Measurements from ENCODE around the gene RNF208.

DNA sequence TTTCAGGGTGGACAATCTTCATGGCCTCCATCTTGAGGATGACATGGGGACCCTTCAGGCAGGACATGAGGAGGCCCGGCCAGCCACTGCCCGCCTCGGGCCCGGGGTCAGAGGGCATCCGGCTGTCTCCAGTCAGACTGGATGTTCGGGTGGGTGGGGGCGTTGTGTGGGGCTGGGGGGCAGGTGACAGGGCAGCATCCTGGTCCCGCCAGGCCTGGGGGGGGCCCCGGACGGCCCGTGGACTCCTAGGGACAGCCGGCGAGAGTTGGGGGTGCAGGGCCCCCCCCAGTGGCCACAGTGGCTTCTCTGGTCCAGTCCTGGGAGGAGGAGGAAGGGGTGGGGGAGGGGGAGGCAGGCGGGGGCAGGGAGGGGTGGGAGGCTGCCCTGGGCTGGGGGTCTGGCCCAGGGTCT is 940 bp downstream of the RNF208 start:
- TF ChIP-seq POLR2AphosphoS5 (IDR thresholded peaks at IDR 0.05) = no peak
- TF ChIP-seq, protein P1, sequence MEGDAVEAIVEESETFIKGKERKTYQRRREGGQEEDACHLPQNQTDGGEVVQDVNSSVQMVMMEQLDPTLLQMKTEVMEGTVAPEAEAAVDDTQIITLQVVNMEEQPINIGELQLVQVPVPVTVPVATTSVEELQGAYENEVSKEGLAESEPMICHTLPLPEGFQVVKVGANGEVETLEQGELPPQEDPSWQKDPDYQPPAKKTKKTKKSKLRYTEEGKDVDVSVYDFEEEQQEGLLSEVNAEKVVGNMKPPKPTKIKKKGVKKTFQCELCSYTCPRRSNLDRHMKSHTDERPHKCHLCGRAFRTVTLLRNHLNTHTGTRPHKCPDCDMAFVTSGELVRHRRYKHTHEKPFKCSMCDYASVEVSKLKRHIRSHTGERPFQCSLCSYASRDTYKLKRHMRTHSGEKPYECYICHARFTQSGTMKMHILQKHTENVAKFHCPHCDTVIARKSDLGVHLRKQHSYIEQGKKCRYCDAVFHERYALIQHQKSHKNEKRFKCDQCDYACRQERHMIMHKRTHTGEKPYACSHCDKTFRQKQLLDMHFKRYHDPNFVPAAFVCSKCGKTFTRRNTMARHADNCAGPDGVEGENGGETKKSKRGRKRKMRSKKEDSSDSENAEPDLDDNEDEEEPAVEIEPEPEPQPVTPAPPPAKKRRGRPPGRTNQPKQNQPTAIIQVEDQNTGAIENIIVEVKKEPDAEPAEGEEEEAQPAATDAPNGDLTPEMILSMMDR (IDR thresholded peaks at IDR 0.05) = no peak

Data from breast epithelium (tissue), 3 donors.